ENCODE data around the gene HIBCH. TPM values are rescaled to one million over a fixed set of nuclear protein-coding genes. Genes with fewer than 3 reads are reported as not detected.
"Not testable (repeated sequence)": the region's sequence is repeated elsewhere in the genome, so short reads cannot be mapped to it uniquely, and the experiment has no call there.

Gene HIBCH
- total RNA-seq, 1 experiment from 2014 or later: 26.5 TPM

DNA sequence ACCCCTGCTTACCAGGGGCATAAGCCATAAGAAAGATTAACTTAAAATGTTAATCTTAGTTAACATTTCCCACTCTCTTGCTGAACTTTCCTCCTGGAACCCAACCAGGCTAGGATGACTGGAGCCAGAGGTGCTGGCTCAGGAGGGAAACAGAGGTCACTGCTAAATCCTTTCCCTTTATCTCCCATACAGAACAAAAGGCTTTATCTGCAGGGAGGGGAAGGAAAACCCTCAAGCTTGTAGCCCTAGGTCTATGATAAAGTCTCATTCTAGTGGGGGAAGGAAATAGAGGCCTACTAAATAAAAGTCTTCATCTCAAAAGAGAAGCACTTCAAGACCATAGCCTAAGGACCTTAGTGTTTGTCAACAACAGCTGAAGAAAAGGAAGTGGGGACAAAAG, 18.6 kb downstream of the HIBCH start:
- Mint-ChIP-seq H3K36me3 (peaks cover 57% of the 10 kb centered on the region), H3K9me3 (peaks cover 36% of the 10 kb centered on the region), H3K27ac (peak overlapping the region; percentile 83), H3K4me1 (peaks cover 14% of the 10 kb centered on the region), H3K27me3 (ENCODE audit: low read depth) (no peaks in the 10 kb centered on the region), H3K4me3 (no peak overlapping the region)
- ChIA-PET CTCF (no interaction called here), POLR2A (no interaction called here)
- TF ChIP-seq EMX1 (CRISPR knock-in tag; IDR thresholded peaks at IDR 0.05) (no peak), ZNF232 (CRISPR knock-in tag; IDR thresholded peaks at IDR 0.05) (no peak), SMAD3 (CRISPR knock-in tag; IDR thresholded peaks at IDR 0.05; ENCODE audit: borderline replicate concordance) (no peak), ZNF671 (CRISPR knock-in tag; IDR thresholded peaks at IDR 0.05) (no peak), ARID4B (CRISPR knock-in tag; IDR thresholded peaks at IDR 0.05; ENCODE audit: borderline replicate concordance) (no peak), JUN (CRISPR knock-in tag; IDR thresholded peaks at IDR 0.05) (no peak), TEAD4 (CRISPR knock-in tag; IDR thresholded peaks at IDR 0.05) (no peak), ZNF138 (CRISPR knock-in tag; conservative IDR thresholded peaks at IDR 0.05) (no peak), ELF4 (CRISPR knock-in tag; IDR thresholded peaks at IDR 0.05; ENCODE audit: low read depth) (no peak), ZNF512 (CRISPR knock-in tag; IDR thresholded peaks at IDR 0.05; ENCODE audit: borderline replicate concordance) (no peak), MAX (CRISPR knock-in tag; IDR thresholded peaks at IDR 0.05) (no peak), MXD4 (CRISPR knock-in tag; IDR thresholded peaks at IDR 0.05; ENCODE audit: borderline replicate concordance) (no peak), ZNF423 (CRISPR knock-in tag; IDR thresholded peaks at IDR 0.05) (no peak)
- TF ChIP-seq, protein P1, sequence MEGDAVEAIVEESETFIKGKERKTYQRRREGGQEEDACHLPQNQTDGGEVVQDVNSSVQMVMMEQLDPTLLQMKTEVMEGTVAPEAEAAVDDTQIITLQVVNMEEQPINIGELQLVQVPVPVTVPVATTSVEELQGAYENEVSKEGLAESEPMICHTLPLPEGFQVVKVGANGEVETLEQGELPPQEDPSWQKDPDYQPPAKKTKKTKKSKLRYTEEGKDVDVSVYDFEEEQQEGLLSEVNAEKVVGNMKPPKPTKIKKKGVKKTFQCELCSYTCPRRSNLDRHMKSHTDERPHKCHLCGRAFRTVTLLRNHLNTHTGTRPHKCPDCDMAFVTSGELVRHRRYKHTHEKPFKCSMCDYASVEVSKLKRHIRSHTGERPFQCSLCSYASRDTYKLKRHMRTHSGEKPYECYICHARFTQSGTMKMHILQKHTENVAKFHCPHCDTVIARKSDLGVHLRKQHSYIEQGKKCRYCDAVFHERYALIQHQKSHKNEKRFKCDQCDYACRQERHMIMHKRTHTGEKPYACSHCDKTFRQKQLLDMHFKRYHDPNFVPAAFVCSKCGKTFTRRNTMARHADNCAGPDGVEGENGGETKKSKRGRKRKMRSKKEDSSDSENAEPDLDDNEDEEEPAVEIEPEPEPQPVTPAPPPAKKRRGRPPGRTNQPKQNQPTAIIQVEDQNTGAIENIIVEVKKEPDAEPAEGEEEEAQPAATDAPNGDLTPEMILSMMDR (IDR thresholded peaks at IDR 0.05): no peak
- TF ChIP-seq, protein P2, sequence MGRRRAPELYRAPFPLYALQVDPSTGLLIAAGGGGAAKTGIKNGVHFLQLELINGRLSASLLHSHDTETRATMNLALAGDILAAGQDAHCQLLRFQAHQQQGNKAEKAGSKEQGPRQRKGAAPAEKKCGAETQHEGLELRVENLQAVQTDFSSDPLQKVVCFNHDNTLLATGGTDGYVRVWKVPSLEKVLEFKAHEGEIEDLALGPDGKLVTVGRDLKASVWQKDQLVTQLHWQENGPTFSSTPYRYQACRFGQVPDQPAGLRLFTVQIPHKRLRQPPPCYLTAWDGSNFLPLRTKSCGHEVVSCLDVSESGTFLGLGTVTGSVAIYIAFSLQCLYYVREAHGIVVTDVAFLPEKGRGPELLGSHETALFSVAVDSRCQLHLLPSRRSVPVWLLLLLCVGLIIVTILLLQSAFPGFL (CRISPR knock-in tag; IDR thresholded peaks at IDR 0.05; ENCODE audit: borderline replicate concordance): no peak
- ATAC-seq (peak; percentile 47), DNase-seq (ENCODE audit: low spot score) (no peak)

DNA sequence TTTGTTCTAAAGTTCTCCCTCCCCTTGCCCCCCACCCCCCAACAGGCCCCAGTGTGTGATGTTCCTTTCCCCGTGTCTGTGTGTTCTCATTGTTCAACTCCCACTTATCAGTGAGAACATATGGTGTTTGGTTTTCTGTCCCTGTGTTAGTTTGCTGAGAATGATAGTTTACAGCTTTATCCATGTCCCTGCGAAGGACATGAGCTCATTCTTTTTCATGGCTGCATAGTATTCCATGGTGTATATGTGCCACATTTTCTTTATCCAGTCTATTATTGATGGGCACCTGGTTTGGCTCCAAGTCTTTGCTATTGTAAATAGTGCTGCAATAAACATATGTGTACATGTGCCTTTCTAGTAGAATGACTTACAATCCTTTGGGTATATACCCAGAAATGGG, 21.7 kb downstream of the HIBCH start:
- CTCF ChIA-PET, ATAC-seq: not testable (repeated sequence)
- H3K36me3 Mint-ChIP-seq: peaks cover 62% of the 10 kb centered on the region

More for the DNA sequence above, 21.7 kb downstream of the HIBCH start:
- POLR2A ChIA-PET; H3K27ac Mint-ChIP-seq; H3K4me3 Mint-ChIP-seq; DNase-seq (ENCODE audit: low spot score); H3K27me3 Mint-ChIP-seq (ENCODE audit: low read depth): not testable (repeated sequence)
- Mint-ChIP-seq H3K4me1 (peaks cover 14% of the 10 kb centered on the region), H3K9me3 (peaks cover 36% of the 10 kb centered on the region)
